Eye (tissue), 1 donor: ENCODE measurements around the gene SNED1.
"Not testable (repeated sequence)": the region's sequence is repeated elsewhere in the genome, so short reads cannot be mapped to it uniquely, and the experiment has no call there.

Experiments
- DNase-seq: peaks from one replicate; pipeline ENCODE4 v3.0.0-alpha.2; 2015

The SNED1 gene

GRCh38 chr2:240972636-240973521 is 25.5 kb upstream of the SNED1 start:
- DNase-seq = peak; percentile 61

- no peak for DNase-seq
Observed at GRCh38 chr2:240974771-240975572, 23.4 kb upstream of the SNED1 start.

GRCh38 chr2:240975903-240976302 is 22.5 kb upstream of the SNED1 start:
- not testable (repeated sequence) for DNase-seq

GRCh38 chr2:240981280-240981679 is 17.1 kb upstream of the SNED1 start:
- DNase-seq = no peak

GRCh38 chr2:240981871-240982800 is 16.3 kb upstream of the SNED1 start:
- no peak for DNase-seq

- no peak for DNase-seq
Observed at GRCh38 chr2:240982821-240983281, 15.6 kb upstream of the SNED1 start.

- peak; percentile 75 for DNase-seq
Observed at GRCh38 chr2:240983361-240983995, 14.9 kb upstream of the SNED1 start.

GRCh38 chr2:240983996-240984498 is 14.4 kb upstream of the SNED1 start:
- DNase-seq = no peak

- no peak for DNase-seq
Observed at GRCh38 chr2:240985881-240986786, 12.3 kb upstream of the SNED1 start.

GRCh38 chr2:240986787-240987411 is 11.5 kb upstream of the SNED1 start:
- peak; percentile 62 for DNase-seq

- DNase-seq = no peak
Observed at GRCh38 chr2:240987588-240987987, 10.8 kb upstream of the SNED1 start.

- no peak for DNase-seq
Observed at GRCh38 chr2:240988146-240988545, 10.3 kb upstream of the SNED1 start.

GRCh38 chr2:240988571-240989271 is 9.7 kb upstream of the SNED1 start:
- no peak for DNase-seq

GRCh38 chr2:240989451-240990265 is 8.8 kb upstream of the SNED1 start:
- DNase-seq = no peak

GRCh38 chr2:240990266-240990529 is 8.2 kb upstream of the SNED1 start:
- no peak for DNase-seq

- no peak for DNase-seq
Observed at GRCh38 chr2:240990726-240991377, 7.6 kb upstream of the SNED1 start.

GRCh38 chr2:240991378-240992263 is 6.8 kb upstream of the SNED1 start:
- peak; percentile 75 for DNase-seq
